HepG2 (cell line): ENCODE data around the gene DNM3. TPM values are rescaled to one million over a fixed set of nuclear protein-coding genes. Genes with fewer than 3 reads are reported as not detected.

ENCODE experiments used
- ATAC-seq: fragments of 200-7000 bp; cut with Tn5 transposase; 3 replicates; pipeline ENCODE4 v1.9.1; 2020; ENCODE audit warnings: mild to moderate bottlenecking, moderate library complexity
- BruUV-seq: library from RNA; stranded (reverse); fragments of 400-500 nt; replicated peaks from 2 replicates; lab custom pipeline; 2021; lab: Mats Ljungman, UMichigan
- CTCF ChIA-PET: fragments of 300-600 bp; formaldehyde crosslinking; extraction: SDS; loops from one replicate; lab custom pipeline; 2021; ENCODE audit warnings: low total read pairs, inconsistent platforms, low intra/inter-chr PET ratio; lab: Yijun Ruan, JAX
- POLR2A ChIA-PET: fragments of 350-600 bp; sonication (Branson Sonifier 250); formaldehyde crosslinking; loops from one replicate; lab custom pipeline; 2020; ENCODE audit warnings: antibody characterized with exemption, inconsistent platforms; lab: Yijun Ruan, JAX
- DNase-seq: peaks from one replicate; pipeline ENCODE4 v3.0.0-alpha.2; 2015; ENCODE audit warnings: low spot score
- FAIRE-seq: peaks from 3 replicates; lab custom pipeline; 2011; peaks lifted over from hg19 to GRCh38; lab: Jason Lieb, UNC
- H2AFZ ChIP-seq: one replicate; pipeline ENCODE4 v1.6.1; 2011; ENCODE audit warnings: low read length, inconsistent platforms
- H3K27ac ChIP-seq: fragments of 300-600 bp; 3 replicates; pipeline ENCODE4 v1.8.0; 2011; ENCODE audit warnings: mixed run types, mild to moderate bottlenecking, mixed read lengths, low read length, inconsistent platforms; ENCODE audit not compliant: insufficient read depth; ENCODE audit errors: extremely low read length
- H3K27me3 ChIP-seq, 2 experiments: fragments of 200-600 bp in 1 of 2; 2 replicates in 1 of 2; 3 replicates in 1 of 2; pipeline versions ENCODE4 v1.6.0 to v1.8.0; 2011; ENCODE audit warnings: low read length in 2 of 2, mild to moderate bottlenecking in 2 of 2, moderate library complexity in 2 of 2, inconsistent platforms in 1 of 2; ENCODE audit not compliant: insufficient read depth in 2 of 2, control insufficient read depth in 1 of 2
- H3K36me3 ChIP-seq, 2 experiments: fragments of 200-600 bp in 1 of 2; replicated peaks in 1 of 2; 2 replicates in 1 of 2; 3 replicates in 1 of 2; pipeline versions ENCODE4 v1.5.1 to v1.8.0; 2011; ENCODE audit warnings: low read length in 2 of 2, inconsistent platforms in 1 of 2; ENCODE audit not compliant: insufficient read depth in 2 of 2, control insufficient read depth in 1 of 2
- H3K4me1 ChIP-seq: 2 replicates; pipeline ENCODE4 v1.5.1; 2012; ENCODE audit warnings: low read length, inconsistent platforms; ENCODE audit not compliant: insufficient read depth
- H3K4me2 ChIP-seq: 2 replicates; pipeline ENCODE4 v1.6.0; 2011; ENCODE audit warnings: low read depth, low read length, inconsistent platforms
- H3K4me3 ChIP-seq, 3 experiments: fragments of 200-600 bp in 1 of 3; sonication (generic), shearing (Covaris generic) in 1 of 3; replicated peaks in 1 of 3; 2 replicates each; pipeline ENCODE4 v1.5.1; 2011 to 2016; ENCODE audit warnings: low read length in 3 of 3, inconsistent platforms in 2 of 3, low read depth in 2 of 3, mild to moderate bottlenecking in 2 of 3, control low read depth in 1 of 3, mixed read lengths in 1 of 3; ENCODE audit not compliant: insufficient read depth in 1 of 3
- H3K79me2 ChIP-seq: one replicate; pipeline ENCODE4 v1.6.1; 2011; ENCODE audit warnings: low read length, inconsistent platforms; ENCODE audit not compliant: insufficient read depth
- H3K9ac ChIP-seq: 2 replicates; pipeline ENCODE4 v1.6.0; 2011; ENCODE audit warnings: mild to moderate bottlenecking, low read depth, low read length, inconsistent platforms; ENCODE audit not compliant: insufficient read depth
- H3K9me3 ChIP-seq: 2 replicates; pipeline ENCODE4 v1.5.1; 2012; ENCODE audit warnings: mild to moderate bottlenecking, low read length
- H4K20me1 ChIP-seq: 2 replicates; pipeline ENCODE4 v1.6.0; 2011; ENCODE audit warnings: inconsistent platforms, mild to moderate bottlenecking, low read length, moderate library complexity; ENCODE audit not compliant: insufficient read depth
- CREB1 ChIP-seq, 2 experiments: fragments of 450-650 bp in 1 of 2; IDR thresholded peaks; 2 replicates each; pipeline ENCODE4 v1.6.1; 2016 to 2017; ENCODE audit warnings: control low read depth in 1 of 2, mild to moderate bottlenecking in 1 of 2, missing compliant biosample characterization in 1 of 2, missing genetic modification characterization in 1 of 2
- JUN ChIP-seq: sonication (generic); formaldehyde crosslinking; IDR thresholded peaks from 2 replicates; pipeline ENCODE4 v1.4.0; 2020; ENCODE audit warnings: mild to moderate bottlenecking, missing genetic modification reagents
- PRMT3 ChIP-seq: sonication (generic); formaldehyde crosslinking; IDR thresholded peaks from 2 replicates; pipeline ENCODE4 v1.8.1; 2022; ENCODE audit warnings: low read depth, mild to moderate bottlenecking, moderate library complexity, missing genetic modification reagents, borderline replicate concordance
- SIX4 ChIP-seq: sonication (generic); formaldehyde crosslinking; IDR thresholded peaks from 2 replicates; pipeline ENCODE4 v1.4.0; 2020; ENCODE audit warnings: missing genetic modification reagents
- SOX6 ChIP-seq, 2 experiments: fragments of 450-650 bp in 1 of 2; sonication (generic) in 1 of 2; formaldehyde crosslinking in 1 of 2; IDR thresholded peaks; 2 replicates each; pipeline versions ENCODE4 v1.4.0 to v1.6.1; 2017 to 2020; ENCODE audit warnings: antibody characterized with exemption in 1 of 2, mild to moderate bottlenecking in 1 of 2, missing genetic modification reagents in 1 of 2
- ZNF280B ChIP-seq: sonication (generic); formaldehyde crosslinking; IDR thresholded peaks from 2 replicates; pipeline ENCODE4 v1.5.0; 2020; ENCODE audit warnings: missing genetic modification reagents, mild to moderate bottlenecking, borderline replicate concordance
- ZNF367 ChIP-seq: sonication (generic); formaldehyde crosslinking; IDR thresholded peaks from 2 replicates; pipeline ENCODE4 v1.4.0; 2020; ENCODE audit warnings: missing genetic modification reagents, borderline replicate concordance
- ZNF441 ChIP-seq: sonication (generic); formaldehyde crosslinking; IDR thresholded peaks from 2 replicates; pipeline ENCODE4 v1.7.0; 2021; ENCODE audit warnings: missing genetic modification reagents, borderline replicate concordance
- ZNF670 ChIP-seq: sonication (generic); formaldehyde crosslinking; IDR thresholded peaks from 2 replicates; pipeline ENCODE4 v1.8.0; 2022; ENCODE audit warnings: mild to moderate bottlenecking, missing genetic modification reagents, borderline replicate concordance
- ZNF768 ChIP-seq: sonication (generic); formaldehyde crosslinking; IDR thresholded peaks from 2 replicates; pipeline ENCODE4 v1.4.0; 2020; ENCODE audit warnings: missing genetic modification reagents
- ZNF782 ChIP-seq: sonication (generic); formaldehyde crosslinking; IDR thresholded peaks from 2 replicates; pipeline ENCODE4 v1.4.0; 2020; ENCODE audit warnings: missing genetic modification reagents, mild to moderate bottlenecking, borderline replicate concordance
- WGBS: methylation state at CpG from one replicate; pipeline ENCODE4 v1.1.6; 2017; ENCODE audit warnings: low lambda C conversion rate; 5-methylcytosine and 5-hydroxymethylcytosine counted together
- in situ Hi-C: cut with HindIII; loops from 2 replicates; pipeline ENCODE4 v1.10.0; 2017; ENCODE audit warnings: low pct_unique_long_range_greater_than_20kb; ENCODE audit not compliant: extremely low pct_ligation_motif_present
- intact Hi-C: fragments of 100-400 bp; cut with micrococcal nuclease; formaldehyde crosslinking; loops from one replicate; pipeline ENCODE4 v1.10.0; 2022; ENCODE audit not compliant: unreplicated experiment
- polyA plus RNA-seq, 8 experiments: library from polyadenylated mRNA; depleted of rRNA in 3 of 8; stranded (reverse) in 7 of 8; unstranded in 1 of 8; fragments of >200 nt; fragmentation: Illumina TruSeq in 4 of 8; extraction: Trizol in 4 of 8; gene quantifications; 2 replicates each; pipeline versions ENCODE4 v1.2.1 to v1.2.3, GENCODE V29; 2011 to 2016; ENCODE audit warnings: low read depth in 4 of 8, missing spikeins in 1 of 8, mixed read lengths in 1 of 8; ENCODE audit not compliant: insufficient read depth in 1 of 8
- total RNA-seq, 5 experiments: library from RNA; depleted of rRNA; stranded (reverse); fragments of >200 nt; fragmentation: Illumina TruSeq; extraction: Trizol; gene quantifications; 2 replicates each; pipeline ENCODE4 v1.2.3, GENCODE V29; 2016; ENCODE audit warnings: low read depth in 1 of 5
- TF ChIP-seq, protein P1 (sequence below): sonication (generic); formaldehyde crosslinking; IDR thresholded peaks from 2 replicates; pipeline ENCODE4 v1.4.0; 2020; ENCODE audit warnings: missing genetic modification reagents, borderline replicate concordance

Gene DNM3
- total and polyA plus RNA-seq, 2 of the 13 experiments (the other 11 are each of a cell fraction or from before 2014, with no cell fraction given): 0.05 TPM; not detected in 1

DNA sequence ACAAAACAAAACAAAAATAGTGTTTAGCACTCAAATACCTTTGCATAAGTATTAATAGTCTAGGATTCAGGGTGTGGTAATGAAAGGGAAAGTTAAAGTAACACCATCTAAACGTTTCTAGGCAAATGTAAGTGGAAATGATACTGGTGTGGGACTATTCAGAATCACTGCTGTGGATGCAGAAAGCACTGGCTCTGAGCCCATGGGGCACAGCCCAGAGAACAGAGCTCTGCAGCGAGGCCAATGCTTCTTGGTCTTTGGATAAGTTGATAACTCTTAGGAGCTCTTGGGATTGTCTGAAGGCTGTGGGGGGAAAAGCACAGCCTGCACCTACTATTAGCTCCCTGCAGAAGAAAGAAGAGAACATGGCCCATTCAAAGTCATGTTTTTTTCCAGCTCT, 21.4 kb upstream of the DNM3 start:
- Histone ChIP-seq H3K36me3 (no peaks in the 10 kb centered on the region), H3K79me2 (no peaks in the 10 kb centered on the region), H3K9ac (no peak overlapping the region), H3K27ac (no peak overlapping the region), H3K9me3 (no peaks in the 10 kb centered on the region), H4K20me1 (no peaks in the 10 kb centered on the region), H3K4me1 (peaks cover 11% of the 10 kb centered on the region; the same call in 1 of the 2 replicates), H3K27me3 (no peaks in the 10 kb centered on the region; a peak in 1 of 5 replicates), H2AFZ (no peak overlapping the region), H3K4me3 (no peak overlapping the region), H3K4me2 (no peak overlapping the region)
- BruUV-seq: no TSS peak
- no peak for ATAC-seq
- FAIRE-seq: no peak
- in situ Hi-C loops: no loop called here
- TF ChIP-seq CREB1 (IDR thresholded peaks at IDR 0.05) (no peak), CREB1 (CRISPR knock-in tag; IDR thresholded peaks at IDR 0.05) (no peak), ZNF782 (CRISPR knock-in tag) (no peak), ZNF441 (no peak), PRMT3 (no peak), ZNF367 (no peak), SOX6 (IDR thresholded peaks at IDR 0.05) (no peak), SOX6 (CRISPR knock-in tag; IDR thresholded peaks at IDR 0.05) (no peak), ZNF670 (CRISPR knock-in tag) (no peak), ZNF768 (CRISPR knock-in tag) (no peak), ZNF280B (CRISPR knock-in tag) (no peak), JUN (CRISPR knock-in tag) (no peak), SIX4 (CRISPR knock-in tag) (no peak)
- TF ChIP-seq, protein P1, sequence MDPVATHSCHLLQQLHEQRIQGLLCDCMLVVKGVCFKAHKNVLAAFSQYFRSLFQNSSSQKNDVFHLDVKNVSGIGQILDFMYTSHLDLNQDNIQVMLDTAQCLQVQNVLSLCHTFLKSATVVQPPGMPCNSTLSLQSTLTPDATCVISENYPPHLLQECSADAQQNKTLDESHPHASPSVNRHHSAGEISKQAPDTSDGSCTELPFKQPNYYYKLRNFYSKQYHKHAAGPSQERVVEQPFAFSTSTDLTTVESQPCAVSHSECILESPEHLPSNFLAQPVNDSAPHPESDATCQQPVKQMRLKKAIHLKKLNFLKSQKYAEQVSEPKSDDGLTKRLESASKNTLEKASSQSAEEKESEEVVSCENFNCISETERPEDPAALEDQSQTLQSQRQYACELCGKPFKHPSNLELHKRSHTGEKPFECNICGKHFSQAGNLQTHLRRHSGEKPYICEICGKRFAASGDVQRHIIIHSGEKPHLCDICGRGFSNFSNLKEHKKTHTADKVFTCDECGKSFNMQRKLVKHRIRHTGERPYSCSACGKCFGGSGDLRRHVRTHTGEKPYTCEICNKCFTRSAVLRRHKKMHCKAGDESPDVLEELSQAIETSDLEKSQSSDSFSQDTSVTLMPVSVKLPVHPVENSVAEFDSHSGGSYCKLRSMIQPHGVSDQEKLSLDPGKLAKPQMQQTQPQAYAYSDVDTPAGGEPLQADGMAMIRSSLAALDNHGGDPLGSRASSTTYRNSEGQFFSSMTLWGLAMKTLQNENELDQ: no peak
- intact Hi-C loops: no loop called here
- POLR2A ChIA-PET: no interaction called here
- CTCF ChIA-PET: no interaction called here
- no peak for DNase-seq
- WGBS: 11% methylated on average over 2 of the region's 2 CpGs
